Measurements from ENCODE around the gene CFAP68.

Gene CFAP68

GRCh38 chr11:111841370-111842053 is 37.8 kb upstream of the CFAP68 start (continued):
- no peak for TF ChIP-seq ZNF10 (tag by site-specific recombination; IDR thresholded peaks at IDR 0.05)
- TF ChIP-seq ZBTB8A (tag by site-specific recombination; IDR thresholded peaks at IDR 0.05) = 0 out of 2 replicates have a peak, but pooled peaks have one; percentile 11
- no peak for TF ChIP-seq PATZ1 (tag by site-specific recombination; IDR thresholded peaks at IDR 0.05)
- no peak for TF ChIP-seq ZNF549 (tag by site-specific recombination; IDR thresholded peaks at IDR 0.05)
- TF ChIP-seq ZNF174 (tag by site-specific recombination; IDR thresholded peaks at IDR 0.05) = no peak
- no peak for TF ChIP-seq ZNF202 (tag by site-specific recombination; IDR thresholded peaks at IDR 0.05; ENCODE audit: borderline replicate concordance)
- no peak for TF ChIP-seq ZNF121 (tag by site-specific recombination; IDR thresholded peaks at IDR 0.05)
- TF ChIP-seq ZNF639 (tag by site-specific recombination; IDR thresholded peaks at IDR 0.05) = 0 out of 2 replicates have a peak, but pooled peaks have one; percentile 17
- peak; percentile 77 for TF ChIP-seq GLIS1 (tag by site-specific recombination; IDR thresholded peaks at IDR 0.05)
- TF ChIP-seq ZNF654 (tag by site-specific recombination; IDR thresholded peaks at IDR 0.05; ENCODE audit: low read depth) = peak; percentile 85
- TF ChIP-seq GLI2 (tag by site-specific recombination; IDR thresholded peaks at IDR 0.05; ENCODE audit: borderline replicate concordance, low read depth) = no peak
- no peak for TF ChIP-seq ZNF221 (tag by site-specific recombination; IDR thresholded peaks at IDR 0.05; ENCODE audit: borderline replicate concordance)
- TF ChIP-seq ZSCAN23 (tag by site-specific recombination; IDR thresholded peaks at IDR 0.05) = no peak
- TF ChIP-seq ZSCAN18 (tag by site-specific recombination; IDR thresholded peaks at IDR 0.05) = no peak
- TF ChIP-seq ZNF157 (tag by site-specific recombination; IDR thresholded peaks at IDR 0.05) = no peak
- no peak for TF ChIP-seq ZNF280D (tag by site-specific recombination; IDR thresholded peaks at IDR 0.05)
- no peak for TF ChIP-seq ZNF16 (tag by site-specific recombination; IDR thresholded peaks at IDR 0.05; ENCODE audit: low read depth)
- TF ChIP-seq GLIS2 (tag by site-specific recombination; IDR thresholded peaks at IDR 0.05) = no peak
- TF ChIP-seq ZNF658 (tag by site-specific recombination; IDR thresholded peaks at IDR 0.05) = no peak
- no peak for TF ChIP-seq ZNF354C (tag by site-specific recombination; IDR thresholded peaks at IDR 0.05; ENCODE audit: borderline replicate concordance, low read depth)
- TF ChIP-seq ZNF311 (tag by site-specific recombination; IDR thresholded peaks at IDR 0.05; ENCODE audit: borderline replicate concordance) = no peak
- TF ChIP-seq ZNF768 (tag by site-specific recombination; IDR thresholded peaks at IDR 0.05) = no peak
- TF ChIP-seq SP7 (tag by site-specific recombination; IDR thresholded peaks at IDR 0.05) = 0 out of 2 replicates have a peak, but pooled peaks have one; percentile 24
- no peak for TF ChIP-seq ZNF175 (tag by site-specific recombination; IDR thresholded peaks at IDR 0.05)
- no peak for TF ChIP-seq GFI1B (tag by site-specific recombination; IDR thresholded peaks at IDR 0.05)
- TF ChIP-seq OSR2 (tag by site-specific recombination; IDR thresholded peaks at IDR 0.05) = no peak
- peak; percentile 86 for TF ChIP-seq ZIC2 (tag by site-specific recombination; IDR thresholded peaks at IDR 0.05)
- no peak for TF ChIP-seq ZNF776 (tag by site-specific recombination; IDR thresholded peaks at IDR 0.05; ENCODE audit: borderline replicate concordance)
- no peak for TF ChIP-seq ZNF677 (tag by site-specific recombination; IDR thresholded peaks at IDR 0.05)
- TF ChIP-seq TRIM28 (IDR thresholded peaks at IDR 0.05; ENCODE audit: borderline replicate concordance, low read length) = peak; percentile 56; the same call in 1 of the 2 replicates
- no peak for TF ChIP-seq EGR2 (tag by site-specific recombination; IDR thresholded peaks at IDR 0.05; ENCODE audit: low read depth)
- TF ChIP-seq ZBTB17 (tag by site-specific recombination; IDR thresholded peaks at IDR 0.05) = 0 out of 2 replicates have a peak, but pooled peaks have one; percentile 38
- no peak for TF ChIP-seq ZNF341 (tag by site-specific recombination; IDR thresholded peaks at IDR 0.05; ENCODE audit: low read depth)
- TF ChIP-seq ZNF24 (tag by site-specific recombination; IDR thresholded peaks at IDR 0.05) = 0 out of 2 replicates have a peak, but pooled peaks have one; percentile 27
- no peak for TF ChIP-seq ZNF792 (tag by site-specific recombination; IDR thresholded peaks at IDR 0.05)
